Common myeloid progenitor, CD34-positive (primary cell): ENCODE data around the gene TBC1D1.

Experiments used
- CTCF ChIA-PET: fragments of 350-600 bp; sonication (Branson Sonifier 250); formaldehyde crosslinking; loops from one replicate; lab custom pipeline; 2021; ENCODE audit warnings: antibody characterized with exemption; lab: Charles Lee
- POLR2A ChIA-PET: fragments of 350-600 bp; sonication (Branson Sonifier 250); formaldehyde crosslinking; loops from one replicate; lab custom pipeline; 2021; ENCODE audit warnings: antibody characterized with exemption; lab: Charles Lee
- DNase-seq, 3 donors: peaks; one replicate each; pipeline versions ENCODE4 v3.0.0 to v3.0.0-alpha.2; 2013
- H3K27ac ChIP-seq, 2 experiments: 1 replicate in 1 of 2; 2 replicates in 1 of 2; pipeline ENCODE4 v1.7.0; 2013; ENCODE audit warnings: inconsistent platforms in 2 of 2, low read length in 2 of 2, mild to moderate bottlenecking in 2 of 2, low read depth in 1 of 2, moderate library complexity in 1 of 2; ENCODE audit not compliant: severe bottlenecking in 2 of 2, insufficient read depth in 1 of 2, poor library complexity in 1 of 2
- H3K27me3 ChIP-seq, 5 experiments: replicated peaks in 2 of 5; 1 replicate in 3 of 5; 2 replicates in 2 of 5; pipeline versions ENCODE4 v1.6.1 to v1.7.0; 2013; ENCODE audit warnings: low read length in 4 of 5, mild to moderate bottlenecking in 2 of 5, moderate library complexity in 2 of 5, inconsistent platforms in 1 of 5; ENCODE audit not compliant: insufficient read depth in 5 of 5, control insufficient read depth in 4 of 5
- H3K36me3 ChIP-seq, 4 experiments: 1 replicate in 2 of 4; 2 replicates in 2 of 4; pipeline versions ENCODE4 v1.6.1 to v1.7.0; 2013; ENCODE audit warnings: low read length in 3 of 4, control low read depth in 1 of 4, mild to moderate bottlenecking in 1 of 4; ENCODE audit not compliant: control insufficient read depth in 4 of 4, insufficient read depth in 4 of 4
- H3K4me1 ChIP-seq, 4 experiments: 1 replicate in 3 of 4; 2 replicates in 1 of 4; pipeline versions ENCODE4 v1.6.1 to v1.7.1; 2013; ENCODE audit warnings: low read length in 3 of 4, mild to moderate bottlenecking in 3 of 4, control low read depth in 1 of 4, inconsistent platforms in 1 of 4, moderate library complexity in 1 of 4; ENCODE audit not compliant: control insufficient read depth in 4 of 4, insufficient read depth in 4 of 4; ENCODE audit errors: control extremely low read depth in 1 of 4
- H3K4me3 ChIP-seq, 7 experiments: 1 replicate in 4 of 7; 2 replicates in 3 of 7; pipeline versions ENCODE4 v1.5.1 to v1.7.0; 2013; ENCODE audit warnings: mild to moderate bottlenecking in 7 of 7, low read length in 6 of 7, moderate library complexity in 6 of 7, inconsistent platforms in 2 of 7, low read depth in 2 of 7, control low read depth in 1 of 7; ENCODE audit not compliant: insufficient read depth in 4 of 7, control insufficient read depth in 1 of 7; ENCODE audit errors: extremely low read depth in 1 of 7
- H3K9me3 ChIP-seq, 5 experiments: 1 replicate in 4 of 5; 2 replicates in 1 of 5; pipeline versions ENCODE4 v1.6.1 to v1.7.1; 2013; ENCODE audit warnings: low read length in 4 of 5, mild to moderate bottlenecking in 2 of 5, inconsistent platforms in 1 of 5, low read depth in 1 of 5, moderate library complexity in 1 of 5; ENCODE audit not compliant: control insufficient read depth in 4 of 5, insufficient read depth in 2 of 5; ENCODE audit errors: control extremely low read depth in 1 of 5
- WGBS: methylation state at CpG from one replicate; pipeline ENCODE4 v1.1.5; 2013; ENCODE audit not compliant: insufficient coverage; 5-methylcytosine and 5-hydroxymethylcytosine counted together

TBC1D1 gene

GRCh38 chr4:38023347-38024205 lies 132.7 kb downstream of the TBC1D1 start:
- Histone ChIP-seq H3K27me3 (no peaks in the 10 kb centered on the region), H3K4me3 (peak overlapping the region in 4 of 7 experiments; percentile 27 to 78 (median 67)), H3K9me3 (no peaks in the 10 kb centered on the region), H3K4me1 (peaks cover 0 to 16% (median 8%) of the 10 kb centered on the region in 4 experiments), H3K27ac (peak overlapping the region in 1 of 2 experiments; percentile 40), H3K36me3 (peaks cover 15 to 49% (median 24%) of the 10 kb centered on the region in 4 experiments)
- ChIA-PET POLR2A (no interaction called here), CTCF (interaction anchor here (0.7 kb wide), 1 partner anchor 45 kb away, joined by 3 read pairs; no protein-coding TSS in a partner anchor)
- 44% methylated on average over 4 of the region's 13 CpGs for WGBS
- DNase-seq, result peak; percentile 25 to 84 (median 73)

- ChIA-PET CTCF (no interaction called here), POLR2A (no interaction called here)
- Histone ChIP-seq H3K36me3 (peaks cover 15 to 54% (median 29%) of the 10 kb centered on the region in 4 experiments), H3K27me3 (no peaks in the 10 kb centered on the region), H3K27ac (peak overlapping the region in 1 of 2 experiments; percentile 40), H3K4me1 (peaks cover 0 to 16% (median 8%) of the 10 kb centered on the region in 4 experiments), H3K9me3 (no peaks in the 10 kb centered on the region), H3K4me3 (peak overlapping the region in 4 of 7 experiments; percentile 27 to 78 (median 67))
- peak; percentile 16 to 41 (median 21) for DNase-seq
- 0% methylated on average over 1 of the region's 3 CpGs for WGBS
Measured at GRCh38 chr4:38024206-38024509, 133.3 kb downstream of the TBC1D1 start.

- no peak overlapping the region for H3K27ac ChIP-seq
- 100% methylated on average over 6 of the region's 7 CpGs for WGBS
- peaks cover 5 to 22% (median 8%) of the 10 kb centered on the region in 4 experiments for H3K4me1 ChIP-seq
- POLR2A ChIA-PET, result no interaction called here
- no peak for DNase-seq
- H3K9me3 ChIP-seq, result no peaks in the 10 kb centered on the region
- no peaks in the 10 kb centered on the region for H3K27me3 ChIP-seq
- CTCF ChIA-PET, result no interaction called here
- no peak overlapping the region for H3K4me3 ChIP-seq
- peaks cover 14 to 55% (median 30%) of the 10 kb centered on the region in 4 experiments for H3K36me3 ChIP-seq
Measured at GRCh38 chr4:38025665-38026064, 134.8 kb downstream of the TBC1D1 start.

GRCh38 chr4:38026158-38026740 lies 135.4 kb downstream of the TBC1D1 start:
- ChIA-PET CTCF (interaction anchor here (0.6 kb wide), 1 partner anchor 927 kb away, joined by 3 read pairs; no protein-coding TSS in a partner anchor), POLR2A (no interaction called here)
- H3K27ac ChIP-seq, result no peak overlapping the region
- WGBS, result 93% methylated on average over 5 of the region's 6 CpGs
- H3K4me3 ChIP-seq, result no peak overlapping the region
- peaks cover 11 to 50% (median 27%) of the 10 kb centered on the region in 4 experiments for H3K36me3 ChIP-seq
- no peaks in the 10 kb centered on the region for H3K27me3 ChIP-seq
- DNase-seq, result peak in 1 of 3 donors; percentile 19
- peaks cover 5 to 22% (median 8%) of the 10 kb centered on the region in 4 experiments for H3K4me1 ChIP-seq
- no peaks in the 10 kb centered on the region for H3K9me3 ChIP-seq

- DNase-seq, result peak in 2 of 3 donors; percentile 11 to 13
- no peak overlapping the region for H3K4me3 ChIP-seq
- POLR2A ChIA-PET, result interaction anchor here (0.9 kb wide), 1 partner anchor 40 kb away, joined by 3 read pairs; no protein-coding TSS in a partner anchor
- peaks cover 0 to 6% (median 2%) of the 10 kb centered on the region in 4 experiments for H3K4me1 ChIP-seq
- CTCF ChIA-PET, result interaction anchor here (1.0 to 1.9 kb wide), 3 partner anchors 13 to 226 kb away, joined by 3 to 6 read pairs (median 3); no protein-coding TSS in a partner anchor
- H3K9me3 ChIP-seq, result no peaks in the 10 kb centered on the region
- no peaks in the 10 kb centered on the region for H3K27me3 ChIP-seq
- H3K36me3 ChIP-seq, result peaks cover 14 to 42% (median 20%) of the 10 kb centered on the region in 4 experiments
- WGBS, result 100% methylated on average over 1 of the region's 3 CpGs
- no peak overlapping the region for H3K27ac ChIP-seq
Measured at GRCh38 chr4:38030023-38030422, 139.1 kb downstream of the TBC1D1 start.

GRCh38 chr4:38034986-38035882 lies 144.3 kb downstream of the TBC1D1 start:
- POLR2A ChIA-PET, result no interaction called here

More at GRCh38 chr4:38034986-38035882, 144.3 kb downstream of the TBC1D1 start:
- Histone ChIP-seq H3K27ac (no peak overlapping the region), H3K4me3 (no peak overlapping the region), H3K9me3 (no peaks in the 10 kb centered on the region), H3K36me3 (peaks cover 14 to 30% (median 21%) of the 10 kb centered on the region in 4 experiments), H3K4me1 (peaks cover 0 to 1% (median 0%) of the 10 kb centered on the region in 4 experiments), H3K27me3 (no peaks in the 10 kb centered on the region)
- 83% methylated on average over 10 of the region's 11 CpGs for WGBS
- CTCF ChIA-PET, result interaction anchor here (1.0 to 5.8 kb wide), 20 partner anchors 9 to 695 kb away, joined by 3 to 44 read pairs (median 4); a partner anchor contains a TSS
- peak; percentile 65 to 84 (median 79) for DNase-seq
